SK-N-SH treated with all-trans-retinoic acid at 6 μM for 48 hours (cell line): Measurements from ENCODE around the gene DAAM2.

Source experiments
- ATAC-seq: fragments of 200-7000 bp; cut with Tn5 transposase; 3 replicates; pipeline ENCODE4 v1.9.1; 2020; ENCODE audit warnings: mild to moderate bottlenecking, moderate library complexity
- ARNTL ChIP-seq: fragments of 450-650 bp; formaldehyde crosslinking; IDR thresholded peaks from 2 replicates; pipeline ENCODE4 v1.5.0; 2020; ENCODE audit warnings: low read depth, mild to moderate bottlenecking, moderate library complexity, borderline replicate concordance
- BACH2 ChIP-seq: fragments of 250-450 bp; sonication (Bioruptor Pico); IDR thresholded peaks from 2 replicates; pipeline ENCODE4 v1.9.0; 2021; ENCODE audit warnings: mild to moderate bottlenecking, borderline replicate concordance
- CREB5 ChIP-seq: fragments of 250-450 bp; sonication (Bioruptor Pico); IDR thresholded peaks from 2 replicates; pipeline ENCODE4 v1.5.1; 2020; ENCODE audit warnings: low read depth, mild to moderate bottlenecking, moderate library complexity
- ESRRG ChIP-seq: fragments of 250-450 bp; sonication (Bioruptor Pico); IDR thresholded peaks from 2 replicates; pipeline ENCODE4 v1.6.1; 2021; ENCODE audit warnings: mild to moderate bottlenecking
- ISL1 ChIP-seq: fragments of 250-450 bp; sonication (Bioruptor Pico); IDR thresholded peaks from 2 replicates; pipeline ENCODE4 v2.1.2; 2022; ENCODE audit warnings: mild to moderate bottlenecking, moderate library complexity
- OSR1 ChIP-seq: fragments of 250-450 bp; sonication (Bioruptor Pico); IDR thresholded peaks from 2 replicates; pipeline ENCODE4 v1.8.0; 2022; ENCODE audit warnings: moderate library complexity, mild to moderate bottlenecking, inconsistent platforms
- POU6F1 ChIP-seq: fragments of 250-450 bp; sonication (Bioruptor Pico); IDR thresholded peaks from 2 replicates; pipeline ENCODE4 v1.8.0; 2021; ENCODE audit warnings: low read depth, mild to moderate bottlenecking, moderate library complexity, borderline replicate concordance
- PPARA ChIP-seq: fragments of 250-450 bp; sonication (Bioruptor Pico); IDR thresholded peaks from 2 replicates; pipeline ENCODE4 v1.5.0; 2020; ENCODE audit warnings: mild to moderate bottlenecking, borderline replicate concordance
- RARB ChIP-seq: fragments of 250-450 bp; sonication (Bioruptor Pico); IDR thresholded peaks from 2 replicates; pipeline ENCODE4 v1.8.0; 2021; ENCODE audit warnings: mild to moderate bottlenecking, moderate library complexity
- SNAI2 ChIP-seq: fragments of 250-450 bp; sonication (Bioruptor Pico); IDR thresholded peaks from 2 replicates; pipeline ENCODE4 v1.5.0; 2020; ENCODE audit warnings: mild to moderate bottlenecking, moderate library complexity
- TOX ChIP-seq: fragments of 250-450 bp; sonication (Bioruptor Pico); IDR thresholded peaks from 2 replicates; pipeline ENCODE4 v1.8.0; 2021; ENCODE audit warnings: mild to moderate bottlenecking, moderate library complexity, borderline replicate concordance
- ZFP3 ChIP-seq: fragments of 250-450 bp; sonication (Bioruptor Pico); IDR thresholded peaks from 2 replicates; pipeline ENCODE4 v1.5.0; 2020; ENCODE audit warnings: mild to moderate bottlenecking, moderate library complexity
- ZFP30 ChIP-seq: fragments of 450-650 bp; formaldehyde crosslinking; IDR thresholded peaks from 2 replicates; pipeline ENCODE4 v1.5.0; 2022; ENCODE audit warnings: mild to moderate bottlenecking, moderate library complexity
- ZNF565 ChIP-seq: fragments of 450-650 bp; formaldehyde crosslinking; conservative IDR thresholded peaks from 2 replicates; pipeline ENCODE4 v1.5.0; 2020; ENCODE audit warnings: low read depth, mild to moderate bottlenecking, moderate library complexity
- ZNF8 ChIP-seq: fragments of 450-650 bp; formaldehyde crosslinking; IDR thresholded peaks from 2 replicates; pipeline ENCODE4 v1.5.0; 2020; ENCODE audit warnings: mild to moderate bottlenecking, moderate library complexity
- TF ChIP-seq, protein P1 (sequence below): fragments of 250-450 bp; sonication (Bioruptor Pico); IDR thresholded peaks from 2 replicates; pipeline ENCODE4 v1.8.0; 2020; ENCODE audit warnings: mild to moderate bottlenecking, moderate library complexity, borderline replicate concordance
- TF ChIP-seq, protein P2 (sequence below): fragments of 250-450 bp; sonication (Bioruptor Pico); IDR thresholded peaks from 2 replicates; pipeline ENCODE4 v1.5.1; 2021; ENCODE audit warnings: mild to moderate bottlenecking, moderate library complexity
- TF ChIP-seq, protein P3 (sequence below): fragments of 250-450 bp; sonication (Bioruptor Pico); IDR thresholded peaks from 2 replicates; pipeline ENCODE4 v1.5.0; 2020; ENCODE audit warnings: mild to moderate bottlenecking, moderate library complexity

Gene DAAM2

DNA sequence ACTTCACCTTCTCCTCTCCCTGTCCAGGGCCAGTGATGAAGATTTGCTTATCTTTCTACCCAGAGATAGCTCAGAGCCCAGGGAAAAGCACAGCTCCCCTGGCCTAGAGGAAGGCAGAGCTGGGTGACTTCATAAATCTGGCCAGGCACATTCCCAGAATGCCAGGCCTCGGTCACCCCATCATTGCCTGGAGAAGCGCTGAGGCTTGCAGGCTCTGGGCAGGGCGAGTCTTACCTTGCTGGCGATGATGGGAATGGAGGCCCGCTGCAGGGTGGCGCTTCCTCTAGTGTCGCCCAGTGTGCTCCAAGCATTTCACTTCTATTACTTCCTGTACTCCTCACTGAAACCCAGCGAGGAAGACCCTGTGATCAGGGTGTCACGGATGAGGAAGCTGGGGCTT, 60.1 kb downstream of the DAAM2 start:
- TF ChIP-seq ZNF8 (CRISPR knock-in tag) (no peak), ISL1 (CRISPR knock-in tag) (no peak), ARNTL (no peak), ZNF565 (CRISPR knock-in tag) (no peak), PPARA (no peak), ZFP3 (no peak), OSR1 (no peak), BACH2 (no peak), TOX (no peak), SNAI2 (CRISPR knock-in tag) (no peak)
- TF ChIP-seq, protein P1, sequence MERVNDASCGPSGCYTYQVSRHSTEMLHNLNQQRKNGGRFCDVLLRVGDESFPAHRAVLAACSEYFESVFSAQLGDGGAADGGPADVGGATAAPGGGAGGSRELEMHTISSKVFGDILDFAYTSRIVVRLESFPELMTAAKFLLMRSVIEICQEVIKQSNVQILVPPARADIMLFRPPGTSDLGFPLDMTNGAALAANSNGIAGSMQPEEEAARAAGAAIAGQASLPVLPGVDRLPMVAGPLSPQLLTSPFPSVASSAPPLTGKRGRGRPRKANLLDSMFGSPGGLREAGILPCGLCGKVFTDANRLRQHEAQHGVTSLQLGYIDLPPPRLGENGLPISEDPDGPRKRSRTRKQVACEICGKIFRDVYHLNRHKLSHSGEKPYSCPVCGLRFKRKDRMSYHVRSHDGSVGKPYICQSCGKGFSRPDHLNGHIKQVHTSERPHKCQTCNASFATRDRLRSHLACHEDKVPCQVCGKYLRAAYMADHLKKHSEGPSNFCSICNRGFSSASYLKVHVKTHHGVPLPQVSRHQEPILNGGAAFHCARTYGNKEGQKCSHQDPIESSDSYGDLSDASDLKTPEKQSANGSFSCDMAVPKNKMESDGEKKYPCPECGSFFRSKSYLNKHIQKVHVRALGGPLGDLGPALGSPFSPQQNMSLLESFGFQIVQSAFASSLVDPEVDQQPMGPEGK (CRISPR knock-in tag): no peak
- TF ChIP-seq, protein P2, sequence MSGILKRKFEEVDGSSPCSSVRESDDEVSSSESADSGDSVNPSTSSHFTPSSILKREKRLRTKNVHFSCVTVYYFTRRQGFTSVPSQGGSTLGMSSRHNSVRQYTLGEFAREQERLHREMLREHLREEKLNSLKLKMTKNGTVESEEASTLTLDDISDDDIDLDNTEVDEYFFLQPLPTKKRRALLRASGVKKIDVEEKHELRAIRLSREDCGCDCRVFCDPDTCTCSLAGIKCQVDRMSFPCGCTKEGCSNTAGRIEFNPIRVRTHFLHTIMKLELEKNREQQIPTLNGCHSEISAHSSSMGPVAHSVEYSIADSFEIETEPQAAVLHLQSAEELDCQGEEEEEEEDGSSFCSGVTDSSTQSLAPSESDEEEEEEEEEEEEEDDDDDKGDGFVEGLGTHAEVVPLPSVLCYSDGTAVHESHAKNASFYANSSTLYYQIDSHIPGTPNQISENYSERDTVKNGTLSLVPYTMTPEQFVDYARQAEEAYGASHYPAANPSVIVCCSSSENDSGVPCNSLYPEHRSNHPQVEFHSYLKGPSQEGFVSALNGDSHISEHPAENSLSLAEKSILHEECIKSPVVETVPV: no peak
- no peak for ATAC-seq

DNA sequence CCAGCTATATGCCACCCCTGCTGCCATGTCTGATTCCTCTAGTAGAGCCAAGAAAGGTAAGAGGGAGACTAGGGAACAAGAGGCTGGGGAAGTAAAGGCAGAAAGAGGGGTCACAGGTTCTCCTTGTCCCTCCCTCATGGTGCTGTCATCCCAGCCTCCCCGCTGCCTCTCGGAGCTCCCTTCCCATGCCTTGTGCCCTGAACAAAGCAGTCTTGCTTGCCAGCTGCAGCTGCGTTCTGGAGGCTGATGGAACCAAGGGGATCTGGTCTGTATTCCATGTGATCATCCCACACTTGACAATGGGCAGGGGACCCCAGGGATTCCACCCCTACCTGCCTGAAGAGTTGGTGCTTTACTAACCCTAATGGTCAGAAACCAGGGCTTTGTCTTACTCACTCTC, 61.4 kb downstream of the DAAM2 start:
- no peak for ATAC-seq
- TF ChIP-seq, protein P2: no peak
- TF ChIP-seq ESRRG (CRISPR knock-in tag): no peak
- TF ChIP-seq CREB5 (CRISPR knock-in tag): no peak
- no peak for TF ChIP-seq ZNF8 (CRISPR knock-in tag)
- TF ChIP-seq ARNTL: no peak
- TF ChIP-seq, protein P1 (CRISPR knock-in tag): no peak
- no peak for TF ChIP-seq ZFP30
- TF ChIP-seq OSR1: no peak
- TF ChIP-seq PPARA: no peak
- no peak for TF ChIP-seq POU6F1 (CRISPR knock-in tag)
- TF ChIP-seq ZFP3: no peak
- TF ChIP-seq TOX: no peak
- no peak for TF ChIP-seq RARB (CRISPR knock-in tag)
- TF ChIP-seq, protein P3, sequence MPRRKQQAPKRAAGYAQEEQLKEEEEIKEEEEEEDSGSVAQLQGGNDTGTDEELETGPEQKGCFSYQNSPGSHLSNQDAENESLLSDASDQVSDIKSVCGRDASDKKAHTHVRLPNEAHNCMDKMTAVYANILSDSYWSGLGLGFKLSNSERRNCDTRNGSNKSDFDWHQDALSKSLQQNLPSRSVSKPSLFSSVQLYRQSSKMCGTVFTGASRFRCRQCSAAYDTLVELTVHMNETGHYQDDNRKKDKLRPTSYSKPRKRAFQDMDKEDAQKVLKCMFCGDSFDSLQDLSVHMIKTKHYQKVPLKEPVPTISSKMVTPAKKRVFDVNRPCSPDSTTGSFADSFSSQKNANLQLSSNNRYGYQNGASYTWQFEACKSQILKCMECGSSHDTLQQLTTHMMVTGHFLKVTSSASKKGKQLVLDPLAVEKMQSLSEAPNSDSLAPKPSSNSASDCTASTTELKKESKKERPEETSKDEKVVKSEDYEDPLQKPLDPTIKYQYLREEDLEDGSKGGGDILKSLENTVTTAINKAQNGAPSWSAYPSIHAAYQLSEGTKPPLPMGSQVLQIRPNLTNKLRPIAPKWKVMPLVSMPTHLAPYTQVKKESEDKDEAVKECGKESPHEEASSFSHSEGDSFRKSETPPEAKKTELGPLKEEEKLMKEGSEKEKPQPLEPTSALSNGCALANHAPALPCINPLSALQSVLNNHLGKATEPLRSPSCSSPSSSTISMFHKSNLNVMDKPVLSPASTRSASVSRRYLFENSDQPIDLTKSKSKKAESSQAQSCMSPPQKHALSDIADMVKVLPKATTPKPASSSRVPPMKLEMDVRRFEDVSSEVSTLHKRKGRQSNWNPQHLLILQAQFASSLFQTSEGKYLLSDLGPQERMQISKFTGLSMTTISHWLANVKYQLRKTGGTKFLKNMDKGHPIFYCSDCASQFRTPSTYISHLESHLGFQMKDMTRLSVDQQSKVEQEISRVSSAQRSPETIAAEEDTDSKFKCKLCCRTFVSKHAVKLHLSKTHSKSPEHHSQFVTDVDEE: no peak
